DMS 273 (cell line): ENCODE data around the gene ZC3H12A.

Source experiments
- DNase-seq: peaks from one replicate; lab custom pipeline; 2025; ENCODE audit not compliant: unreplicated experiment; lab: John Stamatoyannopoulos, UW

ZC3H12A gene

DNA sequence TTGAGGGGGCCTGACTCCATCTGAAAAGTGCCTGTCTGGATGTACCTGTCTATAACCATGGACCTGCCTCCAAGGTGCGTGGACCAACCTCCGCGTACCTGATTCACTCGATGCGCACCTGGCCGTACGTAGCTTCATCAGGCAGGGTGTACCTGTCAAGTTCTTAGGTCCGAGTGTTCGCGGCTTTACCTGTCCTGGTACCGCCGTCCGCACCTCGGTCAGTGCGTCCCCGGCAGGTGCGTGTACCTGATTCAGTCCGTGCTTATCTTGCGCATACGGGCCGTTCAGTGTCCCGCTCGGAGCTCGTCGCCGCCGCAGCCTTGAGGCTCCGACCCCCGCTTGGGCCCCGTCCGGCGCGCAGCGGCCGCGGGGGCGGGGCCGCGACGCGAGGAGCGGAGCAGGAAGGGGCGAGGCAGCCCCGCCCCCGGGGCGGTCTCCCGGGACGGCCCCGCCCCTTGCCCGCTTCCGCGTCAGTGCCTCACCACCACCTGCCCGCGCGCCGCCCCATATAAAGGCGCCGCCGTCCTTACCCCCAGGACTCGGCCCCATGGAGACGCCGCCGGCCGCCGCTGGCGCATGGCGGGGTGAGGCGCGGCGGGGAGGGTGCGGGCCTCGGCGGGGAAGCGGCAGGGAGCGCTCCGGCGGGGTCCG is at the start of gene ZC3H12A:
Gene ZC3H12A, plus strand, starts transcription at position 535 of the 651 bp plus-strand sequence. CDS start 917 bp downstream, outside the sequence.
- peak; percentile 95 for DNase-seq

DNA sequence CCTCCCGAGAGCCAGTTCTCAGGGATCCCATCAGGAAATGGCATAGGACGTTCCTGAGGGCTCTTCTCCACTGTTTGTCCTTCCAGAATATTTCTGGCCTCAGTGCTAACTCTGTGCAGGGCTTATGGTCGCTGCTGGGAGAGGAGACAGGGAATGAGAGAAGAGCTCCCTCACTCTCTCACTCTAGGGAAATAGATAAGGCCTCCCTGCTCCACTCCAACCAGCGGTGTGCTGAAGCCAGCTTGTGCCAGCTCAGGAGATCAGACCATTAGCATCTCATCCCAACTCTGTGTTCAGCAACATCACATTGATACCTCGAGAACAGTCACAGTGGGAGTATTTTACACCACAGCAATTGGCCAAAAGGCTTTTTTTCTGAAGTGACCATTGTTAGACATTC is 49.2 kb upstream of the ZC3H12A start:
- no peak for DNase-seq

- no peak for DNase-seq
These were observed 45.4 kb upstream of the ZC3H12A start for GRCh38 chr1:37429029-37429428.

DNA sequence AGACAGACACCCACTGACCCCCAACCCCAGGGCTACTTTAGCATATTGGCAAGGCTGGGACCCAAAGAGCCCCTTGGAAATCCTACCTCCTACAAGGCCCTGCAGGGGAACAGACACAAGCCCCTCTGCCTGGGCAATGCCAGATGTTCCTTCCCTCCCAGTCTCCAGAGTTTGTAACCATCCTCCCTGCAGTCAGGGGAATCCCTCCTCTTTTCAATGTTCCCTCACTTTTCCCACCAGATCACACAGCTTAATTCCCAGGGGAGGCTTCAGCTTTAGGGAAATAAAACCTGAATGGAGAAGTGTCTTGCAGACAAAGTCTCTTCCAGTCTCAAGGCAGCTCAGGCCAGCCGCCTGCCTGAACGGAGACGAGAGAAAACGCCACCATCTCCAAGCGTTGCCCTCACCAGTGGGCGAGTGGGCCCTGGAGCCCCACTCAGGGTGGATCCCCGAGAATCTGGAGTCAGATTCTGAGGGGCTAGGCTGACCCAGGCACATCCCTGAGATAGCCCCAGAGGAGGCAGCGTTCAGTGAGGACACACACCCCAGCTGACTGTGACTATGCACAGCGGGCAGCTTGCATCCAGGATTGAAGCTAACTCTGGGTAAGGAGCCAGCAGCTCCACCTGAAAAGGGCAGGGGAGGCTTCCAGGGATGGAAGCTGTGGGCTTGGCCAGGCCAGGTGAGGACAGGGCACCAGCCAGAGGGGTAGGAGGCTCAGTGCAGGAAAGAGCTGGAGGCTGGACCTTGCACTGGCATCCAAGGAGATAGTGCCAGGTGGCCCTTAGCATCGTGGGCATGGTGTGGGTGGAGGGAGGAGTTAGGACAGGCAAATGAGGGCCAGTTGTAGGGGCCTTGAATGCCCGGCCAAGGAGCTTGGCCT is 44.0 kb upstream of the ZC3H12A start:
- DNase-seq = no peak

GRCh38 chr1:37432716-37433115 is 41.7 kb upstream of the ZC3H12A start:
- no peak for DNase-seq

DNA sequence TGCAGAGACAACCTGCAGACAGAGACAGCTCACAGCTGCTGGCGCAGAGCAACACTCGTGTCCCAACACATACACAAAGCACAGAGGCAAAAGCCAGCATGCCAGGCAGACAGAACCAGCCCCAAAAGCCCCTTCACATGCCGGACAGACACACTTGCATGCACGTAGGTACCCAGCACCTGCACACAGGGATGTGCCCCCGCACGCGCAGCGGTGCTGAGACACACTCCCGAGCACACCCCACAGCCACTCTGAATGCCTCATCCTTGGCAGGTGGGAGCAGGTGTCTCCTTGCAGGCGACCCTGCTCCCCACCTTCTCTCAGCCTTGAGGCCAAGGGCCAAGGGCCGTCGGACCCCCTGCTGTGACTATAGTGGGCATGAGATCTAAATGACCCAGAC is 41.2 kb upstream of the ZC3H12A start:
- DNase-seq = no peak

- DNase-seq = peak; percentile 84
These were observed 39.8 kb upstream of the ZC3H12A start for GRCh38 chr1:37434292-37435225.

- DNase-seq = no peak
These were observed 37.3 kb upstream of the ZC3H12A start for GRCh38 chr1:37437087-37437486.

GRCh38 chr1:37438037-37438868 is 36.1 kb upstream of the ZC3H12A start:
- no peak for DNase-seq

DNA sequence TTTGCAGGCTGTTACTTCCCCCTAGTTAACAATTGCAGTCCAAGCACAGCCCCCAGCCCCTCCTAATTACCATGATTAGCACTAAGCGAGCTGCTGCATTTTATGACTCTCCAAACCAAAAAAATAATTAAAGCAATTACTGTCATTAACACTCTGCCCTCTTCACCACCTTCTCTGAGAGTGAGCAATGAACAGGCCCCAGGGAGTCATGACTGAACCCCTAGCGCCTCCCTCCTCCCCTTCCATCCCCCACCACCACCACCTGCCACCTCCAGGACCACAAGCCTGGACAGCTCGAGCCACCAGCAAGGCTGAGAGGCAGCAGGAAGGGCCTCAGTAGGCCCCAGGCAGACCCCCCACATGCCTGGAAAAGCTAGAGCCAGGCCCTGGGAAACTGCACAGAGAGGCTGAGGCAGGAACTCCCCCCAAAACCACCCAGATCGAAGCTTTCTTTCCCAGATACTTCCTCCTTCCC is 35.5 kb upstream of the ZC3H12A start:
- peak; percentile 36 for DNase-seq

DNA sequence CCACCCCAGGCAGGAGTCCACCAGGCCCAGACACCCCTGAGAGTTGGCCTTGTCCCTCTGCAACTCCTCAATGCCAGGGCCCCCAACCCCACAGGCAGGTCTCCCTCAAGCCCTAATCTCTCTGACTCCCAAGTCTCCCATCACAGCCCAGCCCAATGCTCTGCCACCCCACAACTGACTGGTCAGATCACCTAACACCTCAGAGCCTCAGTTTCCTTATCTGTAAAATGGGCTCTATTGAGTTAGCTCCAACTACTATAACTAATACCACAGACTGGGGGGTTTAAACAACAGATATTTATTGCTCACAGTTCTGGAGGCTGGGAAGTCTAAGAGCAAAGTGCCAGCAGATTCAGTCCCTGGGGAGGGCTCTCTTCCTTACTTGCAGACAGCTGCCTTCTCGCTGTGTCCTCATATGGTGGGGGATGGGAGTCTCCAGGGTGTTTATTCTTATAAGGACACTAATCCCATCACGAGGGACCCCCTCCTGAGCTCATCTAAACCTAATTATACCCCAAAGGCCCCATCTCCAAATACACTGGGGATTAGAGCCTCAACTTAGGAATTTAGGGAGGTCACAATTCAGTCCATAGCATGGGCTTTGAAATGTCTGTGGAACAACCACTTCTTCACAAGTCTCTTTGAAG is 34.9 kb upstream of the ZC3H12A start:
- no peak for DNase-seq

- no peak for DNase-seq
These were observed 32.9 kb upstream of the ZC3H12A start for GRCh38 chr1:37441490-37441889.

DNA sequence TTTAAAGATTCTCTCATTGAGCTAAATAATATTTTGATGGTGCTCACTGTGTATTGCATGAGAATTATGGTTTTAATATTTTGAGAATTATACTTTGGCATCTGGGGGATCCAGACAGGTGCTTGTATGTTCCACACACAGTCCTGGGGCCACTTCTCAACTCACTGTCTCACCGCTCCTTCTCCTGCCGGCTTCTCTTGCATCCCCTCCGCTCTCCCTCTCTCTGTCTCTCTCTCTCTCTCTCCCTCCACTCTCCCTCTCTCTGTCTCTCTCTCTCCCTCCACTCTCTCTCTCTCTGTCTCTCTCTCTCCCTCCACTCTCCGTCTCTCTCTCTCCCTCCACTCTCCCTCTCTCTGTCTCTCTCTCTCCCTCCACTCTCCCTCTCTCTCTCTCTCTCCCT is 32.2 kb upstream of the ZC3H12A start:
- no peak for DNase-seq

GRCh38 chr1:37442644-37443043 is 31.7 kb upstream of the ZC3H12A start:
- no peak for DNase-seq

DNA sequence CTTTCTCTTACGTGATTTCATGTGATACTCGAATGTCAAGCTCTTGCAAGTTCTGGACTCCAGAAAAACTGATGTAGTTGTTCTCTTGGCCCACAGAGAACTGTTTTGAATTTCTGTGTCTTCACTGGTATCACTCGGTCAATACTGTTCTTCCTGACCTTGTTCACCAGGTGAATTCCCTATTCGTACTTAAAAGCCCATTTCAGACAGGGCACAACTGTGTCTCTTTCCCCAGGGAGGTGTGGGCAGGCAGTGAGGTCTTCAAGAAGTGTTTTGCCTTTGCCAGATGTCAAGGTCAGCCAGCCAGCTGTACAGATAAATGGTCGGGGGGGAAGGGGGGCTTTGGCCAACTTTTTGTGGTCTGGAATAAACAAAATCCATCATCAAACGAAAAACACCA is 27.5 kb upstream of the ZC3H12A start:
- no peak for DNase-seq

DNA sequence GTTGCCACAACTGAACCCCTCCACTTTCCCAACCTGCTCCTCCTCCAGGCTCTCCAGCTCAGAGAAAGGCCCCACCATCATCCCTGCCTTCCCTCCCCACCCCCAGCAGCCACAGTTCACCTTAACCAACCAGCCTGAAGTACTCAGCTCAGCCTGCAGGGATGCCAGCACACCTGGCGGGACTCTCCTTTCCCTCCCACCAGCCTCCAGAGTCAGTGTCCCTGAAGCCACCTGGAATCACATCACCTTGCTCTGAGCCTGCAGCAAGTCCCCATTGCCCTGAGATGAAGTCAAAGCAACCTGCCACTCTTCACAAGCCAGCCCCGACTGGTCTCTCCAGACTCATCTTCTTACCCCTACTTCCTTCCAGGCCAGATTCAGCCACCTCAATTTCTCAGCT is 26.2 kb upstream of the ZC3H12A start:
- no peak for DNase-seq

DNA sequence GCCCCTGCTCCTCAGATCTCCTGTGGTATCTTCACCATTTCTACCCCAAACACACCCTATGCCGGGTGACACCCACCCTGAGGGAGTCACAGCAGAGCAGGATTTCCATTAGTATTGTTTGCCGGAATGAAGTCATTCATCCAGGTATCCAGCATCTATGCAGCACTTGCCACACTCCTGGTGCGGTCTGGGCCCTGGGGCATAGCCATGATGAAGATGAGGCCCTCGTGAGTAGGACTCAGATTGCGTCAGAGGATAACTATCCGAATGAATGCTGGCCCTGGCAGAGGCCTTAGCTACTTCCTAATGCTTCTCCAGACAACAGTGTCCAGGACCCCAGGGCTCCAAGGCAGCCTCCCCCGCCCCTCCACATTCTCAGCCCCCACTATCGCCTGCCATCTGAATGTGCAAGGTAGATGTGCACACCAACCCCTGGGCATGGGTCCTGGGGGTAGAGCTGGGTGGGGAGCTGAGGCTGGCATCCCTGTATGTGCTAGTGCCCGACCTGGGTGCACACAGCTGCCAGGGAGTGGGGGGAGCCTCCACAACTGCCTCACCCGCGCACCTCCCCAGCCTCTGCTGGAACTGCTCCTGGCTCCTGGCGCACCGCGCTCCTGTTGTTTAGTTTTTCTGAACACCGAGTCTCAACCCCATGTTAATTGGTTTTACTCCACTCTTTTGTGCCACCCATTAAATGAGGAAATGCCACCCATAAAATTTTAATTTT is 25.5 kb upstream of the ZC3H12A start:
- no peak for DNase-seq

GRCh38 chr1:37449936-37450335 is 24.4 kb upstream of the ZC3H12A start:
- DNase-seq = no peak

- no peak for DNase-seq
These were observed 22.0 kb upstream of the ZC3H12A start for GRCh38 chr1:37452416-37452815.
